NCI-H69 (cell line): ENCODE data around the gene ATF4.

Source experiments
- DNase-seq: peaks from one replicate; lab custom pipeline; 2025; lab: John Stamatoyannopoulos, UW

The ATF4 gene

DNA sequence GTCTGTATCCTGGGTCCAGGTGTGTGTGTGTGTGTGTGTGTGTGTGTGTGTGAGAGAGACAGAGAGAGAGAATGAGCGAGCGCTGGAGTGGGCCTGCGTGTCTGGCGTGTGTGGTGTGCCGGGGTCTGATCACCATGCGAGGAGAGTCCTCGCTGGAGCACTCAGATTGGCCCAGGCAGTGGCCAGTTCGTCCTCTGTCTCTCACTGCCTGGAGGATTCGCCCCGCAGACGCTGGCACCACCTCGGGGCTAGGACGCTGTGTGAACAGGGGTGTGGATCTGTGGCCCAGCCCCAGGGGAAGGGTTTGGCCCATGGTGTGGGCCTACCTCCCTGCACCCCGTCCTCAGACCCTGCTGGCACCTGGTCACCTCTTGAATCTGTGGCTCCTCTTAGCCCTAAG is 38.6 kb downstream of the ATF4 start:
- no peak for DNase-seq

DNA sequence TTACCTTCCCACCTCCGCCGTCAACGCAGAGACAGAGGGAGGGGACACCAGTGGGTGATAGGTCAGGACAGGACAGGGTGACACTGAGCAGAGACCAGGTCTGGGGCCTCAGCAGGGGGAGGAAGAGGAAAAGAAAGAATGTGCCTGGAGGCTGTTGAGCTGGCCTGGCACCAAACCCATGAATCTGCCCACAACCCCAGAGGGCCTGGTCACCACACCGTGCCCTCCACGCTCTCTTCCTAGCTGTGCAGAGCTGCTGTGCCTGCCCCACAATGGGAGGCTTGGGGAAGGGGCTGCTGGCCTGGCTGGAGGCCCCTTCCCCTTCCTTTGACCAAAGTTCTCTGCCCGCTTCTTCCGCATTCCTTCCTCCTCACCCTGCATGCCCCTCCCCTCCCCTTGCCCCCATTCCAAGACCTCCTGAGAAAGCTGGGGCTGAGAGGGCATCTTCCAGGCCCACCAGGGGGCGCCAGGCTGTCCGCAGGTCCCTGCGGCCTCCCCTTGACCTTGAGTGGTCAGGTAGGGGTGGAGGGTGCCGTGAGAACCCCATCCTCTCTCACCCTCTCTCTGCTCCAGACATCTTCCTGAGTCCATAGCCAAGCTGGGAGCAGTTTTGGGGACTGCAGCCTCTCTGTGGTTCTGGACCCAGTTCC is 39.2 kb downstream of the ATF4 start:
- peak; percentile 11 for DNase-seq

DNA sequence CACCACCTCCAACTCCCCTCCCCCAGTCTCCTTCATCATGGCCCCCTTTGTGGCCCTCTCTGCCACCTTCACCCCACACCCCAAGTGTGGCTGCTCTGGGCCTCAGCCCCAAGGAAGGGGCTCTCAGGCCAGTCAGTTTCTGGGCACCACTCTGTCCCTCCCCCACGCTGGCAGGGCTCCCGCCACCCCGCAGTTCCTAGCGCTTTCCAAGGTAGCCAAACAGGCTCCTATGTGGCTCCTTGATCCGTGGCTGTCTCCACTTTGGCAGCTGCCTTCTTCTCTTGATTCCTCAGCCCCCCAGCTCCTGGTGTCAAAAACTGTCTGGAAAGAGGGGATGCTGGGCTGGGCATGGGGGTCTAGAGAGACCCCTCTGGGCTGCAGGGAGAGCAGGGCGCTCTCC is 39.8 kb downstream of the ATF4 start:
- DNase-seq, result no peak

DNA sequence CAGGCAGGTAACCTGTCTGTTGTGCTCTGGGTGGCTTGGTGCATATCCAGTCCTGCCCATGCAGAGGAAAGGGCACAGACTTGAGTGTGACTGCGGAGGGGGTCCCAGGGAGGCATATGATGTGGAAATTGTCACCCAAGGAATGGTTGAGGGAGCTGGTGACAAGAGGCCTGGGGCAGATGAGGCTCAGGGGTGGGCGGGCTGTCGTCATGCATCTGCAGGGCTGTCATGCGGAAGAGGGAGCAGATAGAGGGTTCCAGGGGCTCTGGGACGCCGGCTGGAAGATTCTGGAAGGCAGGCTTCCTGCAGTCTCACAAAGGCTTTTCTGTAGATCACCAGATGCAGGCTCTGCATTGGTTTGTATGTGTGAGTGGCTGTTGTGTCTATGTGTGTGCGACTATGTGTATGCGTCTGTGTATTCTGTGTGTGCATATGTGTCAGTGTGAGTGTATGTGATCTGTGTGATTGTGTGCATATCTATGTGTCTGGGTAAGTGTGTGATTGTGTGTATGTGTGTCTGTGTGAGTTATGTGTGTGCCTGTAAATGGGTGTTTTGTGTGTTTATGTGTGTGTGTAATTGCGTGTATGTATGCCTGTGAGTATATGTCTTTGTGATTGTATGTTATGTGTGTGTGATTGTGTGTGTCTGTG is 42.6 kb downstream of the ATF4 start:
- no peak for DNase-seq

DNA sequence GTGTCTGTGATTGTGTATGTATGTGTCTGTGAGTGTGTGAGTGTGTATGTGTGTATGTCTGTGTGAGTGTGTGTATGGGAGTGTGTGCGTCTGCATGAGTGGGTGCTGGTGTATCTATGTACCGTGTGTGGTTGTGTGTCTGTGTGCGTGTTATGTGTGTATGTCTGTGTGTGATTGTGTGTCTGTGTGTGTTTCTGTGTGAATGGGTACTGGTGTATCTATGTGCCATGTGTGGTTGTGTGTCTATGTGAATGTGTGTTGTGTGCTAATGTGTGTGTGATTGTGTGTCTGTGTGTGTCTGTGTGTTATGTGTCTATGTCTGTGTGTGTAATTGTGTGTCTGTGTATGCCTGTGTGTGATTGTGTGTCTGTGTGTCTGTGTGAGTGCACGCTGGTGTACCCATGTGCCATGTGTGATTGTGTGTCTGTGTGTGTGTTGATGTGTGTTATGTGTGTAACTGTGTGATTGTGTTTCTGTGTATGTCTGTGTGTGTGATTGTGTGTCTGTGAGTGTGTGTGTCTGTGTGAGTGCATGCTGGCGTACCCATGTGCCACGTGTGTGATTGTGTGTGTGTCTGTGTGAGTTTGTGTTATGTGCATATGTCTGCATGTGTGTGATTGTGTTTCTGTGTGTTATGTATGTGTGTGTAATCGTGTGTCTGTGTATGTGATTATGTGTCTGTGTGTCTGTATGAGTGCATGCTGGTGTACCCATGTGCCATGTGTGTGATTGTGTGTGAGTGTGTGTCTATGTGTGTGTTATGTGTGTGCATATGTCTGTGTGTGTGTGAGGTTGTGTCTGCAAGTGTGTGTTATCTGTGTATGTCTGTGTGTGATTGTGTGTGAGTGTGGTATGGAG is 43.4 kb downstream of the ATF4 start:
- no peak for DNase-seq

DNA sequence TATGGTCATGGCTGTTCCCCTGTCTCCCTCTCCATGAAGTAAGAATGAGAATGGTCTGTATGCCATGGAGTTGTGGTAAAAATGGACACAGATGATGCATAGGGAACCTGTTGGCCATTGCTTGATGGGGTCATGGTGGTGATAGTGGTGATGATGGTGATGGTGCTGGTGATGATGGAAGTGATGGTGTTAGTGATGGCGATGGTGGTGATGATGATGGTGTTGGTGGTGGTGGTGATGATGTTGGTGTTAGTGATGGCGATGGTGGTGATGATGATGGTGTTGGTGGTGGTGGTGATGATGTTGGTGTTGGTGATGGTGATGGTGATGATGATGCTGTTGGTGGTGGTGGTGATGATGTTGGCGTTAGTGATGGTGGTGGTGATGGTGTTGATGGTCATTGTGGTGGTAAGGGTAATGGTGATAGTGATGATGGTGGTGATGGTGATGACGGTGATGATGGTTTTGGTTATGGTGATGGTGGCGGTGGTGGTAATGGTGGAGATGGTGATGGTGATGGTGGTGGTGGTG is 45.1 kb downstream of the ATF4 start:
- no peak for DNase-seq

DNA sequence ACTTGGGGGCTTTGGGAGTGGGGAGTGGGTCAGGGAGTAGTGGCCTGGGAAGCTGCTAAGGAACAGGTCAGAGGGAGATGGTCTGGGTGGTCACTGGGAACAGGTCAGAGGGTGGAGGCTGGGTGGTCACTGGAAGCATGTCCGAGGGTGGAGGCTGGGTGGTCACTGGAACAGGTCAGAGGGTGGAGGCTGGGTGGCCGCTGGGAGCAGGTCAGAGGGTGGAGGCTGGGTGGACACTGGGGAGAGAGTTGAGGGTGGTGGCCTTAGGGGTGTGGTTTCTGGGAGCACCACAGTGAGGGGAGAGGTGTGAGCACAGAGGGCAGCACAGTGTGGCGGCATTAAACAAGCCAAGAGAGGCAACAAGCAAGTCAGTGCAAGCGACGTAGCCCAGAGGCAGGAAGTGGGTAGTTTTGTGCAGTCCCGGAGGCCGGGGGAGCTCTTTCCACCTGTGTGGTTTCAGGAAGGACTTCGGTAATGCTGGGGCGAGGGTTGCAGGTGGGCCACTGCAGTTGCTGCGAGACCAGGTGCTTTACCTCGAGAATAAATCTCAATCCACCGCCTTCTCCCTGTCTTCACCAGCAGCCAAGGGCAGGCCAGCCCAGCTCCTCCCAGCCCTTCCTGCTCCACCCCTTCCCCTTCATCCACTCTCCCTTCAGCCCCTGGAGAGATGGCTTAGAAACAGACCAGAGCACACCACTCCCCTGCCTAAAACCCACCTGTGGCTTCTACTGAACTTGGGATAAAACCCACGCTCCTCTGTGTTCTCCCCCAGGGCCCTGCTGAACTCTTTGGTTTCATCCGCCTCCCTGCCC is 47.0 kb downstream of the ATF4 start:
- peak; percentile 14 for DNase-seq

DNA sequence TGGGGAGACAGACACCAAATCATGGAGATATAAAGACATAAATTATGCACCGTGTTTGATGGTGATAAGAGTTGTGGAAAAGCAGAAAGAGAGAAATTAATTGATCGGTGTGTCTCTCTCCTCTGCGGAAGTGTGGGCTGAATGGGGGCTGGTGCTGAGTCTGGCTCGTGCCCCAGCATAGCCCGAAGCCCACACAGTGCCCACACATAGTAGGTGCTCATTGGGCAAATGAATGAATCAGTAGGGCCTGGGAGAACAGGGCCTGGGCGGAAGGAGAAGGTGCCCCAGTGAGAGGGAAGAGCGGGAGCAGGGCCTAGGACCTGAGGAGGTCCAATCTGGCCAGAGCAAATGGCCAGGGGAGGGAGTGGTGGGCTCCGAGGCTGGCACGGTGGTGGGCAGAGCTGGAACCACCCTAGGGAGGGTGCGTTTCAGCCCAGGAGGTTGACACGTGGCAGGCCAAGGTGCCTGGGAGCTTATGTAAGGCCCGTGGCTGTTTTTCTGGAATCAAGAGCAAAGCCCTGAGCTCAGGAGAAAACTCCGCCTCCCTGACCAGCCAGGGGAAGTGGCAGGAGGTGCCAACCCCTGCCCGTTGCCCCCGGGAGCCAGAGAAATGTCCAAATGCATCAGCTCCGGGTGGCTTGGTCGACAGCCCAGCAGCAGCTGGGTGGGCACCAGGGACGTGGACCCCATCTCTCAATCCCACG is 48.1 kb downstream of the ATF4 start:
- DNase-seq, result no peak

DNA sequence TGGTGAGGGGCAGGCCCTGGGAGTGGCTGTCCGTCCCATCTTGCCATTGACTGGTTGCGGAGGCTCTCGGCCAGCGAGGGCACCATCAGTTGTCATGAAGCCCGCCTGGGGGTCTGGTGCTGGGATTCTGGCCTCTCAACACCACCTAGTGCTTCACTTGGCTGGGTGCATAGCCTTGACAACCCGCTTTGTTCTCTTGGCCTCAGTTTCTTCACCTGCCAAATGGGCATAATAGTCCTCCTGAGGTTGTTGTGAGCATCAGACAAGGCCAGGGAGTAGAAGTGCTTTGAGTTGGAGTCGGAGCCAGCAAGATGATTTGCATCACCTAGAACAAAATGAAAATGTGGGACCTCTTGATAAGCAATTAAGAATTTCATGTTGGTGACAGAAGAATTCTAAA is 48.7 kb downstream of the ATF4 start:
- DNase-seq, result no peak

DNA sequence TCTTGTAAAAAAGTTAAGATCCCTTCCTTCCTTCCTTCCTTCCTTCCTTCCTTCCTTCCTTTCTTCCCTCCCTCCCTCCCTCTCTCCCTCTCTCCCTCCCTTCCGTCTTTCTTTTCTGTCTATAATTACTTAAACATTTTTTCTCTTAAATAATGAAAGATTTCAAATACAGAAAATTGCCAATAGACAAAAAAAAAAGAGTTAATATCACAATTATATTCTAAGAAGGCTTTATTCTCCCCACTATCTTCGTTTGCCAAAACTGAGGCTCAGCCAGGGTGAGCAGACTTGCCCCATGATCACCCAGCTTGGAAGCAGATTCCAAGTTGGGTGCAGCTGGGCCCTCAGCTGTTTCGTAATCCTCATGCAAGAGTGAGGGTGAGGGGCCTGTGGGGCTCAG is 49.9 kb downstream of the ATF4 start:
- no peak for DNase-seq

DNA sequence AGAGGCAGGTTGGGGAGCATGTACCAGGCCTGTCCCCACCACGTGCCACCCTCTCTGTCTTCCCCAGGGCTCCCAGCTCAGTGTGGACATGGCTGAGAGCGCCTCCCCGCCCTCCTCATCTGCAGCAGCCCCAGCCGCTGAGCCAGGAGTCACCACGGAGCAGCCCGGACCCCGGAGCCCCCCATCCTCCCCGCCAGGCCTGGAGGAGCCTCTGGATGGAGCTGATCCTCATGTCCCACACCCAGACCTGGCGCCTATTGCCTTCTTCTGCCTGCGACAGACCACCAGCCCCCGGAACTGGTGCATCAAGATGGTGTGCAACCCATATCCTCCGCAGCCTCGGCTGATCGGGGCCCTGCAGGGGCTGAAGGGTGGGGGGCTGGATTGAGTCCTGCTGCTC is 50.3 kb downstream of the ATF4 start, which contains the start of gene CACNA1I:
TSS of gene CACNA1I (plus strand) at position 89 of the 400 bp plus-strand sequence. CDS start at position 89, 0 bp downstream.
- no peak for DNase-seq

DNA sequence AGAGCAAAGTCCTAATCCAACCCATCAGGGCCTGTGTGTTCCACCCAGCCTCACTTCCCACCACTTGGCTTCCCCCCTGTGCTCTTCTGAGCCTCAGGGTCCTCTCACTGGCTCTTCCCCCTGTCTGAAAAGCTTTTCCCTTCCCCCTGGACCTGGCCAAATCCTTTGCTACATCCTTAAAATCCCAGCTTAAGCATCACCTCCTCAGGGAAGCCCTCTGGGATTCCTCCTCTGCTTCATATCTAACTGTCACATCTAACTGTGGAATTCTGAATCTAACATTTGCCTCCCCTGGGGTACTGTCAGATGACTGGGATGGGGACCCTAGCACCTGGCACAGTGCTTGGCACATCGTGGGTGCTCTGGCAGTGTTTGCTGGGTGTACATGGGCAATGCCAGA is 51.2 kb downstream of the ATF4 start:
- DNase-seq, result no peak
